HepG2 (cell line): Measurements from ENCODE around the gene ZNF184. TPM values are rescaled to one million over a fixed set of nuclear protein-coding genes. Genes with fewer than 3 reads are reported as not detected.

ENCODE experiments used
- BRD4 ChIP-seq: sonication (generic); formaldehyde crosslinking; IDR thresholded peaks from 2 replicates; pipeline ENCODE4 v1.4.0; 2020; ENCODE audit warnings: missing genetic modification reagents
- CEBPB ChIP-seq: IDR thresholded peaks from 2 replicates; pipeline ENCODE4 v1.6.1; 2011; ENCODE audit warnings: low read depth, low read length, improper control_type of control experiment, borderline replicate concordance
- FOXA1 ChIP-seq, 2 experiments: fragments of 450-650 bp in 1 of 2; sonication (generic) in 1 of 2; formaldehyde crosslinking in 1 of 2; IDR thresholded peaks; 2 replicates each; pipeline versions ENCODE4 v1.4.0 to v1.6.1; 2016 to 2020; ENCODE audit warnings: missing genetic modification reagents in 1 of 2
- FOXP1 ChIP-seq, 2 experiments: fragments of 450-650 bp in 1 of 2; IDR thresholded peaks; 2 replicates each; pipeline ENCODE4 v1.6.1; 2017 to 2018; ENCODE audit warnings: antibody characterized with exemption in 1 of 2
- GATAD2A ChIP-seq: IDR thresholded peaks from 2 replicates; pipeline ENCODE4 v1.6.1; 2016
- HMGA1 ChIP-seq: sonication (generic); formaldehyde crosslinking; conservative IDR thresholded peaks from 2 replicates; pipeline ENCODE4 v1.4.0; 2020; ENCODE audit warnings: missing genetic modification reagents
- KDM3A ChIP-seq: IDR thresholded peaks from 2 replicates; pipeline ENCODE4 v1.6.1; 2018; ENCODE audit warnings: low read depth, missing compliant biosample characterization
- MIXL1 ChIP-seq: IDR thresholded peaks from 2 replicates; pipeline ENCODE4 v1.6.1; 2016
- MXI1 ChIP-seq: IDR thresholded peaks from 3 replicates; pipeline ENCODE4 v1.6.1; 2012; ENCODE audit warnings: low read depth, low read length, inconsistent platforms, borderline replicate concordance
- SMYD3 ChIP-seq: sonication (generic); formaldehyde crosslinking; IDR thresholded peaks from 2 replicates; pipeline ENCODE4 v1.8.1; 2023; ENCODE audit warnings: mild to moderate bottlenecking, missing genetic modification reagents
- THAP11 ChIP-seq: IDR thresholded peaks from 2 replicates; pipeline ENCODE4 v1.6.1; 2016; ENCODE audit warnings: missing biosample characterization, missing genetic modification reagents
- TOE1 ChIP-seq: sonication (generic); formaldehyde crosslinking; IDR thresholded peaks from 2 replicates; pipeline ENCODE4 v1.4.0; 2020; ENCODE audit warnings: mild to moderate bottlenecking, missing genetic modification reagents
- ZBTB42 ChIP-seq: sonication (generic); formaldehyde crosslinking; IDR thresholded peaks from 2 replicates; pipeline ENCODE4 v1.5.0; 2020; ENCODE audit warnings: mild to moderate bottlenecking, missing genetic modification reagents
- ZFP62 ChIP-seq: sonication (generic); formaldehyde crosslinking; IDR thresholded peaks from 2 replicates; pipeline ENCODE4 v1.4.0; 2020; ENCODE audit warnings: missing genetic modification reagents
- ZNF224 ChIP-seq: sonication (generic); formaldehyde crosslinking; IDR thresholded peaks from 2 replicates; pipeline ENCODE4 v1.5.0; 2020; ENCODE audit warnings: mild to moderate bottlenecking, missing genetic modification reagents
- ZNF451 ChIP-seq: sonication (generic); formaldehyde crosslinking; IDR thresholded peaks from 2 replicates; pipeline ENCODE4 v1.5.0; 2020; ENCODE audit warnings: mild to moderate bottlenecking, missing genetic modification reagents
- ZNF556 ChIP-seq: sonication (generic); formaldehyde crosslinking; IDR thresholded peaks from 2 replicates; pipeline ENCODE4 v1.4.0; 2020; ENCODE audit warnings: mild to moderate bottlenecking, missing genetic modification reagents, borderline replicate concordance
- ZNF772 ChIP-seq: sonication (generic); formaldehyde crosslinking; IDR thresholded peaks from 2 replicates; pipeline ENCODE4 v1.5.0; 2020; ENCODE audit warnings: mild to moderate bottlenecking, missing genetic modification reagents
- ZNF792 ChIP-seq: IDR thresholded peaks from 2 replicates; pipeline ENCODE4 v1.6.1; 2016
- polyA plus RNA-seq, 8 experiments: library from polyadenylated mRNA; depleted of rRNA in 3 of 8; stranded (reverse) in 7 of 8; unstranded in 1 of 8; fragments of >200 nt; fragmentation: Illumina TruSeq in 4 of 8; extraction: Trizol in 4 of 8; gene quantifications; 2 replicates each; pipeline versions ENCODE4 v1.2.1 to v1.2.3, GENCODE V29; 2011 to 2016; ENCODE audit warnings: low read depth in 4 of 8, missing spikeins in 1 of 8, mixed read lengths in 1 of 8; ENCODE audit not compliant: insufficient read depth in 1 of 8
- total RNA-seq, 5 experiments: library from RNA; depleted of rRNA; stranded (reverse); fragments of >200 nt; fragmentation: Illumina TruSeq; extraction: Trizol; gene quantifications; 2 replicates each; pipeline ENCODE4 v1.2.3, GENCODE V29; 2016; ENCODE audit warnings: low read depth in 1 of 5
- TF ChIP-seq, protein P1 (sequence below): sonication (generic); formaldehyde crosslinking; IDR thresholded peaks from 2 replicates; pipeline ENCODE4 v1.4.0; 2020; ENCODE audit warnings: low read depth, mild to moderate bottlenecking, missing genetic modification reagents
- TF ChIP-seq, protein P2 (sequence below): IDR thresholded peaks from 2 replicates; pipeline ENCODE4 v1.6.1; 2012; ENCODE audit warnings: low read depth, low read length, improper control_type of control experiment
- TF ChIP-seq, protein P3 (sequence below): sonication (generic); formaldehyde crosslinking; IDR thresholded peaks from 2 replicates; pipeline ENCODE4 v1.4.0; 2020; ENCODE audit warnings: missing genetic modification reagents, borderline replicate concordance
- TF ChIP-seq, protein P4 (sequence below): sonication (generic); formaldehyde crosslinking; IDR thresholded peaks from 2 replicates; pipeline ENCODE4 v1.4.0; 2020; ENCODE audit warnings: missing genetic modification reagents

The ZNF184 gene
- total and polyA plus RNA-seq, 2 of the 13 experiments (the other 11 are each of a cell fraction or from before 2014, with no cell fraction given) = 2.1 to 10.1 TPM

DNA sequence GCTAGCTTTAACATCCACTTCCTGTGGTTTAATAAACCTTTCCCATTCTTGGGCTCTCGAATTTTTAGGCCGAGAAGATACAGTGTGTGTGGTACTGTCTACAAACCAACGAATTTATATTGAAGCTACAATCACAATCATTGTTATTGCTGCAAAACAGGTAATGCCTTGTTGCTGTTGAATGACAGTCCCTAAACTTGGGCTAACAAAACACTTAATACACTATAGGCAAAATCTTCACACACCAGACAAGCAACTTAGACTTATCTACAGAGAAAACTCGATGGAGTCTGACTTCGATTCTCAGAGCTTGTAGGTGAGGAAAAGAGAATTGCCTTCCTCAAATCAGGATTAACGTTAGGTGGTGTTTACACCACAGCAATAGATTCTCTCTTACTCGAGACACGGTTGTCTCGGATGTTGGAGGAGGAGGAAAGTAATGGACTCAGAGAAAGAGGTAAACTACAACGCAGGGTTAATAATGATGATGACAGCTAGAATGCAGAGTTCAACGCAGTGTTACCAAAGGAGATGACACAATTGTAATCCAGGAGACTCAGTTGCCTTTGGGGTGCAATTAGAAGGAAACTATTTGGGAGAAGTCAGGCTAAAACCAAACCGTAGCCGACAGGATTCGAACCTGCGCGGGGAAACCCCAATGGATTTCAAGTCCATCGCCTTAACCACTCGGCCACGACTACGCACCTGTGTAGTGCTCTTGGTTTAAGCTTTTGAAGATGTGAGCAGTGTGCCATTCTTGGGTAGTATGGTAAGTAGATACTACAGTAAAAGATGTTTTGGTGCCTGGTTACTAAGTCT is 32.5 kb upstream of the ZNF184 start (continued):
- TF ChIP-seq, protein P1, sequence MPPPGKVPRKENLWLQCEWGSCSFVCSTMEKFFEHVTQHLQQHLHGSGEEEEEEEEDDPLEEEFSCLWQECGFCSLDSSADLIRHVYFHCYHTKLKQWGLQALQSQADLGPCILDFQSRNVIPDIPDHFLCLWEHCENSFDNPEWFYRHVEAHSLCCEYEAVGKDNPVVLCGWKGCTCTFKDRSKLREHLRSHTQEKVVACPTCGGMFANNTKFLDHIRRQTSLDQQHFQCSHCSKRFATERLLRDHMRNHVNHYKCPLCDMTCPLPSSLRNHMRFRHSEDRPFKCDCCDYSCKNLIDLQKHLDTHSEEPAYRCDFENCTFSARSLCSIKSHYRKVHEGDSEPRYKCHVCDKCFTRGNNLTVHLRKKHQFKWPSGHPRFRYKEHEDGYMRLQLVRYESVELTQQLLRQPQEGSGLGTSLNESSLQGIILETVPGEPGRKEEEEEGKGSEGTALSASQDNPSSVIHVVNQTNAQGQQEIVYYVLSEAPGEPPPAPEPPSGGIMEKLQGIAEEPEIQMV (CRISPR knock-in tag) = 0 out of 2 replicates have a peak, but pooled peaks have one; percentile 36
- TF ChIP-seq HMGA1 (CRISPR knock-in tag) (no peak), TOE1 (CRISPR knock-in tag) (0 out of 2 replicates have a peak, but pooled peaks have one; percentile 31), FOXP1 (IDR thresholded peaks at IDR 0.05) (no peak), FOXP1 (CRISPR knock-in tag; IDR thresholded peaks at IDR 0.05) (peak; percentile 56), FOXA1 (IDR thresholded peaks at IDR 0.05) (no peak), FOXA1 (CRISPR knock-in tag; IDR thresholded peaks at IDR 0.05) (no peak), BRD4 (no peak), ZNF772 (peak; percentile 83), ZBTB42 (CRISPR knock-in tag) (no peak), THAP11 (CRISPR knock-in tag) (peak; percentile 79), GATAD2A (CRISPR knock-in tag) (peak; percentile 93), ZFP62 (CRISPR knock-in tag) (peak; percentile 57; the same call in 1 of the 2 replicates), MXI1 (0 out of 3 replicates have a peak, but pooled peaks have one; percentile 42), ZNF556 (CRISPR knock-in tag) (no peak), CEBPB (peak; percentile 55), SMYD3 (CRISPR knock-in tag) (peak; percentile 90; the same call in 1 of the 2 replicates), ZNF451 (CRISPR knock-in tag) (no peak), ZNF792 (peak; percentile 92), KDM3A (CRISPR knock-in tag) (0 out of 2 replicates have a peak, but pooled peaks have one; percentile 73), MIXL1 (CRISPR knock-in tag) (0 out of 2 replicates have a peak, but pooled peaks have one; percentile 60), ZNF224 (0 out of 2 replicates have a peak, but pooled peaks have one; percentile 26)
- TF ChIP-seq, protein P2, sequence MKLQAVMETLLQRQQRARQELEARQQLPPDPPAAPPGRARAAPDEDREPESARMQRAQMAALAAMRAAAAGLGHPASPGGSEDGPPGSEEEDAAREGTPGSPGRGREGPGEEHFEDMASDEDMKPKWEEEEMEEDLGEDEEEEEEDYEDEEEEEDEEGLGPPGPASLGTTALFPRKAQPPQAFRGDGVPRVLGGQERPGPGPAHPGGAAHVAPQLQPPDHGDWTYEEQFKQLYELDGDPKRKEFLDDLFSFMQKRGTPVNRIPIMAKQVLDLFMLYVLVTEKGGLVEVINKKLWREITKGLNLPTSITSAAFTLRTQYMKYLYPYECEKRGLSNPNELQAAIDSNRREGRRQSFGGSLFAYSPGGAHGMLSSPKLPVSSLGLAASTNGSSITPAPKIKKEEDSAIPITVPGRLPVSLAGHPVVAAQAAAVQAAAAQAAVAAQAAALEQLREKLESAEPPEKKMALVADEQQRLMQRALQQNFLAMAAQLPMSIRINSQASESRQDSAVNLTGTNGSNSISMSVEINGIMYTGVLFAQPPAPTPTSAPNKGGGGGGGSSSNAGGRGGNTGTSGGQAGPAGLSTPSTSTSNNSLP = peak; percentile 30; the same call in 1 of the 2 replicates
- TF ChIP-seq, protein P3, sequence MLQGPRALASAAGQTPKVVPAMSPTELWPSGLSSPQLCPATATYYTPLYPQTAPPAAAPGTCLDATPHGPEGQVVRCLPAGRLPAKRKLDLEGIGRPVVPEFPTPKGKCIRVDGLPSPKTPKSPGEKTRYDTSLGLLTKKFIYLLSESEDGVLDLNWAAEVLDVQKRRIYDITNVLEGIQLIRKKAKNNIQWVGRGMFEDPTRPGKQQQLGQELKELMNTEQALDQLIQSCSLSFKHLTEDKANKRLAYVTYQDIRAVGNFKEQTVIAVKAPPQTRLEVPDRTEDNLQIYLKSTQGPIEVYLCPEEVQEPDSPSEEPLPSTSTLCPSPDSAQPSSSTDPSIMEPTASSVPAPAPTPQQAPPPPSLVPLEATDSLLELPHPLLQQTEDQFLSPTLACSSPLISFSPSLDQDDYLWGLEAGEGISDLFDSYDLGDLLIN (CRISPR knock-in tag) = no peak
- TF ChIP-seq, protein P4, sequence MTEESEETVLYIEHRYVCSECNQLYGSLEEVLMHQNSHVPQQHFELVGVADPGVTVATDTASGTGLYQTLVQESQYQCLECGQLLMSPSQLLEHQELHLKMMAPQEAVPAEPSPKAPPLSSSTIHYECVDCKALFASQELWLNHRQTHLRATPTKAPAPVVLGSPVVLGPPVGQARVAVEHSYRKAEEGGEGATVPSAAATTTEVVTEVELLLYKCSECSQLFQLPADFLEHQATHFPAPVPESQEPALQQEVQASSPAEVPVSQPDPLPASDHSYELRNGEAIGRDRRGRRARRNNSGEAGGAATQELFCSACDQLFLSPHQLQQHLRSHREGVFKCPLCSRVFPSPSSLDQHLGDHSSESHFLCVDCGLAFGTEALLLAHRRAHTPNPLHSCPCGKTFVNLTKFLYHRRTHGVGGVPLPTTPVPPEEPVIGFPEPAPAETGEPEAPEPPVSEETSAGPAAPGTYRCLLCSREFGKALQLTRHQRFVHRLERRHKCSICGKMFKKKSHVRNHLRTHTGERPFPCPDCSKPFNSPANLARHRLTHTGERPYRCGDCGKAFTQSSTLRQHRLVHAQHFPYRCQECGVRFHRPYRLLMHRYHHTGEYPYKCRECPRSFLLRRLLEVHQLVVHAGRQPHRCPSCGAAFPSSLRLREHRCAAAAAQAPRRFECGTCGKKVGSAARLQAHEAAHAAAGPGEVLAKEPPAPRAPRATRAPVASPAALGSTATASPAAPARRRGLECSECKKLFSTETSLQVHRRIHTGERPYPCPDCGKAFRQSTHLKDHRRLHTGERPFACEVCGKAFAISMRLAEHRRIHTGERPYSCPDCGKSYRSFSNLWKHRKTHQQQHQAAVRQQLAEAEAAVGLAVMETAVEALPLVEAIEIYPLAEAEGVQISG (CRISPR knock-in tag) = peak; percentile 64
